Nephron progenitor cell (in vitro differentiated cells): ENCODE results near the gene NKIRAS1.
A peak's percentile ranks its signal among the peaks of the same experiment; 100 is the strongest.

Experiments
- DNase-seq: peaks from one replicate; pipeline ENCODE4 v3.0.0; 2021
- H3K27ac Mint-ChIP-seq: 2 replicates; pipeline ENCODE4 v1.8.0; 2021; ENCODE audit warnings: mild to moderate bottlenecking, moderate library complexity, mixed read lengths
- H3K27me3 Mint-ChIP-seq: 2 replicates; pipeline ENCODE4 v1.8.0; 2021; ENCODE audit warnings: mild to moderate bottlenecking, low read depth, mixed read lengths; ENCODE audit not compliant: poor library complexity
- H3K36me3 Mint-ChIP-seq: 2 replicates; pipeline ENCODE4 v1.8.0; 2021; ENCODE audit warnings: low read depth, mixed read lengths
- H3K4me1 Mint-ChIP-seq: 2 replicates; pipeline ENCODE4 v1.8.0; 2021; ENCODE audit warnings: mixed read lengths
- H3K4me3 Mint-ChIP-seq: 2 replicates; pipeline ENCODE4 v1.8.0; 2021; ENCODE audit warnings: mild to moderate bottlenecking, moderate library complexity, mixed read lengths
- H3K9me3 Mint-ChIP-seq: 2 replicates; pipeline ENCODE4 v1.8.0; 2021; ENCODE audit warnings: mild to moderate bottlenecking, moderate library complexity, mixed read lengths
- CTCF ChIP-seq: fragments of 200-600 bp; sonication (generic); IDR thresholded peaks from 2 replicates; pipeline ENCODE4 v1.5.0; 2021; ENCODE audit warnings: antibody characterized with exemption

Gene NKIRAS1

GRCh38 chr3:23950293-23950692, 33.5 kb upstream of the NKIRAS1 start:
- H3K27me3 Mint-ChIP-seq, result no peaks in the 10 kb centered on the region
- no peak overlapping the region for H3K4me3 Mint-ChIP-seq
- no peaks in the 10 kb centered on the region for H3K9me3 Mint-ChIP-seq
- H3K36me3 Mint-ChIP-seq, result peaks cover 24% of the 10 kb centered on the region
- TF ChIP-seq CTCF, result no peak
- no peak overlapping the region for H3K27ac Mint-ChIP-seq
- DNase-seq, result no peak
- peaks cover 48% of the 10 kb centered on the region for H3K4me1 Mint-ChIP-seq

GRCh38 chr3:23949784-23950183, 33.0 kb upstream of the NKIRAS1 start:
- peaks cover 48% of the 10 kb centered on the region for H3K4me1 Mint-ChIP-seq
- H3K9me3 Mint-ChIP-seq, result no peaks in the 10 kb centered on the region
- no peak for TF ChIP-seq CTCF
- no peak overlapping the region for H3K27ac Mint-ChIP-seq
- H3K36me3 Mint-ChIP-seq, result peaks cover 19% of the 10 kb centered on the region
- no peak overlapping the region for H3K4me3 Mint-ChIP-seq
- no peaks in the 10 kb centered on the region for H3K27me3 Mint-ChIP-seq
- DNase-seq, result no peak

GRCh38 chr3:23948761-23949160, 32.0 kb upstream of the NKIRAS1 start:
- H3K4me1 Mint-ChIP-seq, result peaks cover 46% of the 10 kb centered on the region

GRCh38 chr3:23945913-23946687, 29.3 kb upstream of the NKIRAS1 start:
- no peak for TF ChIP-seq CTCF

More at GRCh38 chr3:23948761-23949160, 32.0 kb upstream of the NKIRAS1 start:
- no peak for TF ChIP-seq CTCF
- Mint-ChIP-seq H3K36me3 (peaks cover 16% of the 10 kb centered on the region), H3K4me3 (no peak overlapping the region), H3K27me3 (no peaks in the 10 kb centered on the region), H3K9me3 (no peaks in the 10 kb centered on the region), H3K27ac (no peak overlapping the region)
- no peak for DNase-seq

GRCh38 chr3:23945663-23945912, 28.8 kb upstream of the NKIRAS1 start:
- no peak for TF ChIP-seq CTCF
- Mint-ChIP-seq H3K36me3 (peaks cover 7% of the 10 kb centered on the region), H3K4me3 (no peak overlapping the region), H3K9me3 (no peaks in the 10 kb centered on the region), H3K27ac (no peak overlapping the region), H3K4me1 (peaks cover 41% of the 10 kb centered on the region), H3K27me3 (no peaks in the 10 kb centered on the region)
- DNase-seq, result no peak

More at GRCh38 chr3:23945913-23946687, 29.3 kb upstream of the NKIRAS1 start:
- peaks cover 41% of the 10 kb centered on the region for H3K4me1 Mint-ChIP-seq
- no peaks in the 10 kb centered on the region for H3K27me3 Mint-ChIP-seq
- H3K9me3 Mint-ChIP-seq, result no peaks in the 10 kb centered on the region
- peak overlapping the region; percentile 93 for H3K27ac Mint-ChIP-seq
- peaks cover 7% of the 10 kb centered on the region for H3K36me3 Mint-ChIP-seq
- peak overlapping the region; percentile 82 for H3K4me3 Mint-ChIP-seq
- DNase-seq, result peak; percentile 99
